GM21576 (cell line): ENCODE results near the gene CTIF.

Source experiments
- ATAC-seq: cut with Tn5 transposase; IDR thresholded peaks from one replicate; pipeline ENCODE4 v1.9.1; 2021; ENCODE audit warnings: mild to moderate bottlenecking, moderate library complexity; ENCODE audit not compliant: unreplicated experiment

The CTIF gene

GRCh38 chr18:48796491-48797205 is 257.8 kb downstream of the CTIF start:
- no peak for ATAC-seq

- no peak for ATAC-seq
Observed at GRCh38 chr18:48797841-48798255, 259.0 kb downstream of the CTIF start.

- no peak for ATAC-seq
Observed at GRCh38 chr18:48798334-48799245, 259.8 kb downstream of the CTIF start.

- no peak for ATAC-seq
Observed at GRCh38 chr18:48799724-48800315, 261.0 kb downstream of the CTIF start.

GRCh38 chr18:48800466-48800865 is 261.6 kb downstream of the CTIF start:
- no peak for ATAC-seq

- ATAC-seq, result peak; percentile 55
Observed at GRCh38 chr18:48800876-48801727, 262.3 kb downstream of the CTIF start.

- no peak for ATAC-seq
Observed at GRCh38 chr18:48801728-48802542, 263.1 kb downstream of the CTIF start.

GRCh38 chr18:48802543-48803290 is 263.9 kb downstream of the CTIF start:
- ATAC-seq, result no peak

GRCh38 chr18:48803518-48803917 is 264.7 kb downstream of the CTIF start:
- no peak for ATAC-seq

GRCh38 chr18:48803951-48804855 is 265.4 kb downstream of the CTIF start:
- no peak for ATAC-seq

- no peak for ATAC-seq
Observed at GRCh38 chr18:48804856-48805610, 266.2 kb downstream of the CTIF start.

GRCh38 chr18:48805826-48806535 is 267.1 kb downstream of the CTIF start:
- ATAC-seq, result no peak

GRCh38 chr18:48806551-48807261 is 267.9 kb downstream of the CTIF start:
- no peak for ATAC-seq

- ATAC-seq, result no peak
Observed at GRCh38 chr18:48808476-48808875, 269.6 kb downstream of the CTIF start.

- no peak for ATAC-seq
Observed at GRCh38 chr18:48809365-48809764, 270.5 kb downstream of the CTIF start.

- no peak for ATAC-seq
Observed at GRCh38 chr18:48810805-48811204, 272.0 kb downstream of the CTIF start.
